IMR-90 (cell line): ENCODE results near the gene HLA-F. TPM values are rescaled to one million over a fixed set of nuclear protein-coding genes. Genes with fewer than 3 reads are reported as not detected.

ENCODE experiments used
- ATAC-seq: fragments of 200-7000 bp; cut with Tn5 transposase; 2 replicates; pipeline ENCODE4 v1.9.1; 2020; ENCODE audit warnings: low read depth, mild to moderate bottlenecking, moderate library complexity
- BruUV-seq: library from RNA; stranded (reverse); fragments of 400-500 nt; replicated peaks from 2 replicates; lab custom pipeline; 2021; lab: Mats Ljungman, UMichigan
- CTCF ChIA-PET: fragments of 300-600 bp; formaldehyde crosslinking; extraction: SDS; loops from one replicate; lab custom pipeline; 2021; ENCODE audit warnings: antibody characterized with exemption; lab: Yijun Ruan, JAX
- POLR2A ChIA-PET: fragments of 300-600 bp; sonication (Branson Sonifier 250); formaldehyde crosslinking; loops from one replicate; lab custom pipeline; 2022; ENCODE audit warnings: antibody characterized with exemption; ENCODE audit not compliant: unreplicated experiment; lab: Charles Lee
- DNase-seq: peaks from one replicate; pipeline ENCODE4 v3.0.0; 2013
- H2AFZ ChIP-seq: replicated peaks from 2 replicates; pipeline ENCODE3; 2013; ENCODE audit warnings: low read length, mild to moderate bottlenecking; ENCODE audit not compliant: poor library complexity
- H2AK5ac ChIP-seq: 2 replicates; pipeline ENCODE4 v1.6.1; 2013; ENCODE audit warnings: low read depth, low read length, inconsistent platforms
- H2AK9ac ChIP-seq: replicated peaks from 2 replicates; pipeline ENCODE3; 2013; ENCODE audit warnings: mild to moderate bottlenecking, low read depth, low read length, moderate library complexity; ENCODE audit not compliant: poor library complexity
- H2BK120ac ChIP-seq: 2 replicates; pipeline ENCODE4 v1.6.1; 2013; ENCODE audit warnings: low read depth, low read length, inconsistent platforms
- H2BK15ac ChIP-seq: 3 replicates; pipeline ENCODE4 v1.6.1; 2013; ENCODE audit warnings: low read depth, low read length, inconsistent platforms
- H2BK20ac ChIP-seq: 2 replicates; pipeline ENCODE4 v1.6.1; 2013; ENCODE audit warnings: low read depth, mild to moderate bottlenecking, inconsistent platforms, low read length, moderate library complexity
- H2BK5ac ChIP-seq: 2 replicates; pipeline ENCODE4 v1.6.1; 2013; ENCODE audit warnings: mild to moderate bottlenecking, low read depth, low read length, inconsistent platforms; ENCODE audit not compliant: poor library complexity, severe bottlenecking
- H3K14ac ChIP-seq: replicated peaks from 2 replicates; pipeline ENCODE4 v1.6.1; 2013; ENCODE audit warnings: low read depth, low read length, inconsistent platforms
- H3K18ac ChIP-seq: 2 replicates; pipeline ENCODE4 v1.6.1; 2013; ENCODE audit warnings: low read depth, low read length, control low read depth
- H3K23ac ChIP-seq: 2 replicates; pipeline ENCODE4 v1.6.1; 2013; ENCODE audit warnings: low read depth, low read length, inconsistent platforms
- H3K27ac ChIP-seq: 2 replicates; pipeline ENCODE4 v1.5.1; 2013; ENCODE audit warnings: mild to moderate bottlenecking, control low read depth, low read length; ENCODE audit not compliant: insufficient read depth
- H3K27me3 ChIP-seq: 2 replicates; pipeline ENCODE4 v1.6.1; 2013; ENCODE audit warnings: low read length; ENCODE audit not compliant: control insufficient read depth, insufficient read depth
- H3K36me3 ChIP-seq: 2 replicates; pipeline ENCODE4 v1.6.1; 2013; ENCODE audit warnings: low read length, mixed read lengths; ENCODE audit not compliant: control insufficient read depth, insufficient read depth
- H3K4ac ChIP-seq: 2 replicates; pipeline ENCODE4 v1.6.1; 2013; ENCODE audit warnings: low read depth, low read length, inconsistent platforms
- H3K4me1 ChIP-seq: 2 replicates; pipeline ENCODE4 v1.6.1; 2013; ENCODE audit warnings: low read length, mixed read lengths; ENCODE audit not compliant: control insufficient read depth, insufficient read depth
- H3K4me2 ChIP-seq: 2 replicates; pipeline ENCODE4 v1.6.1; 2013; ENCODE audit warnings: low read depth, mild to moderate bottlenecking, control low read depth, low read length, moderate library complexity
- H3K4me3 ChIP-seq: 2 replicates; pipeline ENCODE4 v1.5.1; 2013; ENCODE audit warnings: low read depth, mild to moderate bottlenecking, control low read depth, low read length, moderate library complexity; ENCODE audit not compliant: insufficient read depth
- H3K56ac ChIP-seq: 2 replicates; pipeline ENCODE4 v1.6.1; 2013; ENCODE audit warnings: low read length, inconsistent platforms; ENCODE audit not compliant: insufficient read depth; ENCODE audit errors: extremely low read depth
- H3K79me1 ChIP-seq, 2 experiments: 2 replicates each; pipeline ENCODE4 v1.6.1; 2013; ENCODE audit warnings: low read length in 2 of 2, inconsistent platforms in 1 of 2, low read depth in 1 of 2
- H3K9ac ChIP-seq: 2 replicates; pipeline ENCODE4 v1.6.1; 2013; ENCODE audit warnings: low read depth, low read length, control low read depth
- H3K9me1 ChIP-seq: 2 replicates; pipeline ENCODE4 v1.6.1; 2013; ENCODE audit warnings: low read length, inconsistent platforms; ENCODE audit not compliant: insufficient read depth
- H3K9me3 ChIP-seq: 2 replicates; pipeline ENCODE4 v1.6.1; 2013; ENCODE audit warnings: low read length; ENCODE audit not compliant: control insufficient read depth, insufficient read depth
- H4K20me1 ChIP-seq: 2 replicates; pipeline ENCODE4 v1.6.1; 2013; ENCODE audit warnings: low read length, inconsistent platforms; ENCODE audit not compliant: insufficient read depth
- H4K5ac ChIP-seq: 2 replicates; pipeline ENCODE4 v1.6.1; 2013; ENCODE audit warnings: mild to moderate bottlenecking, low read depth, low read length, control low read depth
- H4K8ac ChIP-seq, 2 experiments: 2 replicates each; pipeline ENCODE4 v1.6.1; 2013; ENCODE audit warnings: low read depth in 2 of 2, low read length in 2 of 2, control low read depth in 1 of 2, inconsistent platforms in 1 of 2
- H4K91ac ChIP-seq: 2 replicates; pipeline ENCODE4 v1.6.1; 2013; ENCODE audit warnings: low read depth, low read length, inconsistent platforms; ENCODE audit not compliant: insufficient read depth
- BHLHE40 ChIP-seq: fragments of 150-350 bp; IDR thresholded peaks from 2 replicates; pipeline ENCODE4 v1.6.1; 2016; ENCODE audit warnings: mild to moderate bottlenecking, low read depth, low read length
- CHD1 ChIP-seq: IDR thresholded peaks from 2 replicates; pipeline ENCODE4 v1.6.1; 2012; ENCODE audit warnings: low read depth, low read length, improper control_type of control experiment
- CTCF ChIP-seq: conservative IDR thresholded peaks from 2 replicates; pipeline ENCODE4 v1.5.1; 2012; ENCODE audit warnings: mild to moderate bottlenecking, low read depth, low read length, improper control_type of control experiment
- FOS ChIP-seq: fragments of 150-350 bp; IDR thresholded peaks from 2 replicates; pipeline ENCODE4 v1.6.1; 2016; ENCODE audit warnings: low read depth, low read length
- MAZ ChIP-seq: IDR thresholded peaks from 2 replicates; pipeline ENCODE4 v1.6.1; 2012; ENCODE audit warnings: low read depth, mild to moderate bottlenecking, low read length, improper control_type of control experiment, moderate library complexity, borderline replicate concordance
- MXI1 ChIP-seq: IDR thresholded peaks from 2 replicates; pipeline ENCODE4 v1.6.1; 2012; ENCODE audit warnings: low read depth, mild to moderate bottlenecking, low read length, moderate library complexity, borderline replicate concordance
- RCOR1 ChIP-seq: IDR thresholded peaks from 2 replicates; pipeline ENCODE4 v1.6.1; 2012; ENCODE audit warnings: mild to moderate bottlenecking, low read length, improper control_type of control experiment; ENCODE audit not compliant: insufficient replicate concordance
- RFX5 ChIP-seq: IDR thresholded peaks from 2 replicates; pipeline ENCODE4 v1.8.0; 2012; ENCODE audit warnings: low read depth, mild to moderate bottlenecking, low read length, moderate library complexity
- SMC3 ChIP-seq: fragments of 150-350 bp; IDR thresholded peaks from 2 replicates; pipeline ENCODE4 v1.6.1; 2016; ENCODE audit warnings: low read depth, mild to moderate bottlenecking, antibody characterized with exemption, low read length, moderate library complexity
- WGBS, 2 experiments: methylation state at CpG; one replicate each; pipeline versions ENCODE4 v1.1.5 to v1.1.7; 2013; ENCODE audit warnings: missing lambda C conversion rate in 2 of 2; ENCODE audit not compliant: insufficient read length in 1 of 2; ENCODE audit errors: extremely low coverage in 2 of 2; 5-methylcytosine and 5-hydroxymethylcytosine counted together
- dilution Hi-C: fragments of 300-500 bp; cut with HindIII; formaldehyde crosslinking; loops from one replicate; pipeline ENCODE4 v1.14.3; 2018; ENCODE audit warnings: low sequenced_read_pairs; ENCODE audit not compliant: unreplicated experiment
- in situ Hi-C: fragments of 300-500 bp; cut with MboI; formaldehyde crosslinking; loops from 3 replicates; pipeline ENCODE4 v1.14.3; 2019; ENCODE audit warnings: low sequenced_read_pairs, inconsistent platforms, mixed read lengths
- intact Hi-C: fragments of 100-400 bp; cut with micrococcal nuclease; formaldehyde crosslinking; loops from 2 replicates; pipeline ENCODE4 v1.10.0; 2022
- polyA plus RNA-seq, 3 experiments: library from polyadenylated mRNA; depleted of rRNA; stranded (reverse); fragments of >200 nt; gene quantifications; 2 replicates each; pipeline ENCODE4 v1.2.3, GENCODE V29; 2012; ENCODE audit warnings: low replicate concordance in 1 of 3
- total RNA-seq: library from RNA; depleted of rRNA; stranded (reverse); fragments of >200 nt; gene quantifications from 2 replicates; pipeline ENCODE4 v1.2.3, GENCODE V29; 2012

The HLA-F gene
- total and polyA plus RNA-seq, 2 of the 4 experiments (the other 2 are of a cell fraction), result not detected

GRCh38 chr6:29674008-29674407 is 49.2 kb upstream of the HLA-F start:
- Histone ChIP-seq H3K9ac (no peak overlapping the region), H2BK5ac (no peak overlapping the region), H3K4me3 (no peak overlapping the region), H4K5ac (no peak overlapping the region), H3K9me1 (no peaks in the 10 kb centered on the region), H2BK15ac (no peak overlapping the region), H2BK120ac (no peak overlapping the region), H3K4me2 (no peak overlapping the region), H4K91ac (no peak overlapping the region), H2AK5ac (no peak overlapping the region), H3K79me1 (no peaks in the 10 kb centered on the region), H2AK9ac (no peak overlapping the region), H4K20me1 (no peaks in the 10 kb centered on the region), H2BK20ac (no peak overlapping the region), H3K4me1 (no peaks in the 10 kb centered on the region), H3K27me3 (no peaks in the 10 kb centered on the region), H4K8ac (no peak overlapping the region), H3K56ac (no peak overlapping the region), H3K23ac (no peak overlapping the region), H3K36me3 (no peaks in the 10 kb centered on the region), H3K9me3 (no peaks in the 10 kb centered on the region), H2AFZ (no peak overlapping the region), H3K27ac (no peak overlapping the region), H3K18ac (no peak overlapping the region), H3K14ac (no peak overlapping the region), H3K4ac (no peak overlapping the region)
- DNase-seq (no peak), ATAC-seq (no peak)
- WGBS, 2 experiments, result no CpG with 5 or more reads among the region's 5 CpGs
- TF ChIP-seq RFX5 (no peak), SMC3 (no peak), CTCF (no peak), FOS (no peak), MAZ (no peak), RCOR1 (no peak), CHD1 (no peak), MXI1 (no peak), BHLHE40 (no peak)
- in situ Hi-C loops (no loop called here), dilution Hi-C loops (no loop called here), intact Hi-C loops (no loop called here)
- CTCF ChIA-PET, result interaction anchor here (1.3 kb wide), 1 partner anchor 21 kb away, joined by 4 read pairs; no protein-coding TSS in a partner anchor
- no TSS peak for BruUV-seq
- POLR2A ChIA-PET, result no interaction called here
